IPS-NIHi11 (cell line): ENCODE measurements around the gene FDXACB1.

Source experiments
- DNase-seq: peaks from one replicate; pipeline ENCODE4 v3.0.0; 2012; ENCODE audit warnings: mixed read lengths, low spot score

Gene FDXACB1

GRCh38 chr11:111841370-111842053 lies 37.5 kb downstream of the FDXACB1 start:
- peak; percentile 76 for DNase-seq

- DNase-seq, result peak; percentile 32
Measured at GRCh38 chr11:111840143-111840542, 38.8 kb downstream of the FDXACB1 start.

DNA sequence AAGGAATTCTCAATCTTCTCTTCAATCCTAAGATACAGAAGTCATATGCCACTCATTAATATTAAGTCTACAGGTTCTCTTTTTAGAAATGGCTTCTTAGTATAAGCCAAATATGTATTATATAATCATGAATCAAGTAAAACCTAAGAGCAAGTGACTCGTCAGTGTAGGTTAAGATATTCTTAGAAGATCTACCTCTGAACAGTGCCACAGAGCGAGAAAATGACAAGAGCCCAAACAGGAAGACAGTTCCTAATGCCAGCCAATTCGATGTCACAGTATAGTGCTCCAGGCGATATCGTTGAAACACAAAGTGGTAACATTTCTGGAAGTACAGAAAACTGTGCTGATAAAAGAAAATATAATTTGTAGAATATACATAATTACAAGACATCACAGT lies 40.9 kb downstream of the FDXACB1 start:
- no peak for DNase-seq

GRCh38 chr11:111837366-111837891 lies 41.5 kb downstream of the FDXACB1 start:
- no peak for DNase-seq

- no peak for DNase-seq
Measured at GRCh38 chr11:111836721-111837120, 42.2 kb downstream of the FDXACB1 start.

DNA sequence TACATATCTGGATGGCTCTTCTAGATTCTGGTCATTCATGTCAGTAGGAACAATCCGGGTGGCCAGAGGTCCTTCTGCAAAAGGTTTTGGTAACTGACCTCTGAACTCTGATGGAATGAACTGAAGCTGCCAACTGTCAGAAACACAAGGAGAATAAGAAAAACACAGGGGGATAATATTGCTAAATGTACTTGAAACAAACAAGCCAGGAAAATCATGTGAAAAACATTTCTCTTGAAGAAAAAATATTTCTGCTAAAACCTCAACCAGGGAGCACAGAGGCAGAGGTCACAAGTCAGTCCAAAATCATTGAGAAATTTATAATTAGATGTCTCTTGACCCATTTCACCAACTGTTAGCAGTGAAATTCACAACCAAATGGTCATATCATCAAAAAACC lies 42.8 kb downstream of the FDXACB1 start:
- DNase-seq, result no peak

- no peak for DNase-seq
Measured at GRCh38 chr11:111835665-111836064, 43.3 kb downstream of the FDXACB1 start.

- DNase-seq, result no peak
Measured at GRCh38 chr11:111834432-111835163, 44.4 kb downstream of the FDXACB1 start.

GRCh38 chr11:111833524-111833923 lies 45.4 kb downstream of the FDXACB1 start:
- DNase-seq, result no peak

- no peak for DNase-seq
Measured at GRCh38 chr11:111829185-111829968, 49.6 kb downstream of the FDXACB1 start.

DNA sequence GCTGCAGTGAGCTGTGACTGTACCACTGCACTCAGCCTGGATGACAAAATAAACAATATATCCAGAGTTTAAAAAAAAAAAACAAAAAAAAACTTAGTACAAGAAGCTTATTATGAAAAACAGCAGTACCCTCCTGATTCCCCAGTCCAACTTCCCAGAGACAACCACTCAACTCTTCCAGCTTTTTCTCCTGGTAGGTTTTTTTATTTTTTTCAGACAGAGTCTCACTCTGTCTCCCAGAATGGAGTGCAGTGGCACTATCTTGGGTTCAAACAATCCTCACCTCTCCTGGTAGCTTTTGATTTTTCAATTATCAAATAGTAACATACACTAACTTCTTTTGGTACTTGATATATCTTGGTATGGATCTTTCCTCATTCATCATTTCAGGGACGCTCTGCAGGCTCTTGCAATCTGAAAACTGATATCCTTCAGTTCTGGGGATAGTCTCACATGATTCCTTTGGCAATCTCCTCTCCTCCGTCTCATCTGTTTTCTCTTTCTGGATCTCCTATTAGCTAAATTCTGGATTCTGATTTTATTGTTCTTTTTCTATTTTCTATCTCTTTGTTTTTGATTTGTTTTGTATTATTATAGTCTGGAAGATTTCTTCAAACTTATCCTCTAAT lies 52.5 kb downstream of the FDXACB1 start:
- no peak for DNase-seq
